HEK293 (cell line): Measurements from ENCODE around the gene SMIM1.
A peak's percentile ranks its signal among the peaks of the same experiment; 100 is the strongest.

ENCODE experiments used
- BCL11B ChIP-seq: fragments of 450-650 bp; formaldehyde crosslinking; IDR thresholded peaks from 2 replicates; pipeline ENCODE4 v1.5.1; 2016; ENCODE audit warnings: low read depth, missing biosample characterization, missing genetic modification characterization
- EGR2 ChIP-seq: fragments of 450-650 bp; formaldehyde crosslinking; IDR thresholded peaks from 2 replicates; pipeline ENCODE4 v1.5.1; 2016; ENCODE audit warnings: low read depth, missing biosample characterization, missing genetic modification characterization
- GLI2 ChIP-seq: fragments of 450-650 bp; formaldehyde crosslinking; IDR thresholded peaks from 2 replicates; pipeline ENCODE4; 2017; ENCODE audit warnings: missing biosample characterization, missing genetic modification characterization, low read depth, borderline replicate concordance
- GLI4 ChIP-seq: fragments of 450-650 bp; formaldehyde crosslinking; IDR thresholded peaks from 2 replicates; pipeline ENCODE4 v1.5.1; 2016; ENCODE audit warnings: missing biosample characterization, missing genetic modification characterization
- KLF1 ChIP-seq: fragments of 450-650 bp; formaldehyde crosslinking; IDR thresholded peaks from 2 replicates; pipeline ENCODE4 v1.5.1; 2016; ENCODE audit warnings: missing biosample characterization, missing genetic modification characterization
- KLF10 ChIP-seq: fragments of 450-650 bp; IDR thresholded peaks from 2 replicates; pipeline ENCODE4 v1.5.1; 2018; ENCODE audit warnings: missing biosample characterization, mild to moderate bottlenecking, missing genetic modification characterization
- KLF16 ChIP-seq: fragments of 450-650 bp; formaldehyde crosslinking; IDR thresholded peaks from 2 replicates; pipeline ENCODE4 v1.5.1; 2017; ENCODE audit warnings: missing biosample characterization, missing genetic modification characterization
- KLF9 ChIP-seq: fragments of 450-650 bp; formaldehyde crosslinking; IDR thresholded peaks from 2 replicates; pipeline ENCODE4 v1.5.1; 2016; ENCODE audit warnings: missing biosample characterization, missing genetic modification characterization, low read depth
- MZF1 ChIP-seq: fragments of 450-650 bp; formaldehyde crosslinking; IDR thresholded peaks from 2 replicates; pipeline ENCODE4 v1.5.1; 2017; ENCODE audit warnings: missing biosample characterization, missing genetic modification characterization, borderline replicate concordance
- OVOL3 ChIP-seq: fragments of 450-650 bp; formaldehyde crosslinking; IDR thresholded peaks from 2 replicates; pipeline ENCODE4 v1.5.1; 2016; ENCODE audit warnings: missing biosample characterization, missing genetic modification characterization
- ZBTB20 ChIP-seq: fragments of 450-650 bp; formaldehyde crosslinking; IDR thresholded peaks from 2 replicates; pipeline ENCODE4 v1.5.1; 2016; ENCODE audit warnings: missing biosample characterization, missing genetic modification characterization
- ZBTB48 ChIP-seq: fragments of 450-650 bp; formaldehyde crosslinking; IDR thresholded peaks from 2 replicates; pipeline ENCODE4 v1.5.1; 2016; ENCODE audit warnings: missing biosample characterization, missing genetic modification characterization
- ZBTB7A ChIP-seq: fragments of 450-650 bp; formaldehyde crosslinking; IDR thresholded peaks from 2 replicates; pipeline ENCODE4 v1.5.1; 2016; ENCODE audit warnings: low read depth, missing biosample characterization, missing genetic modification characterization
- ZBTB8A ChIP-seq: fragments of 450-650 bp; formaldehyde crosslinking; IDR thresholded peaks from 2 replicates; pipeline ENCODE4 v1.5.1; 2016; ENCODE audit warnings: missing biosample characterization, missing genetic modification characterization
- ZFHX2 ChIP-seq: fragments of 450-650 bp; formaldehyde crosslinking; conservative IDR thresholded peaks from 2 replicates; pipeline ENCODE4 v1.5.1; 2016; ENCODE audit warnings: missing biosample characterization, missing genetic modification characterization
- ZFP3 ChIP-seq: fragments of 450-650 bp; formaldehyde crosslinking; IDR thresholded peaks from 2 replicates; pipeline ENCODE4 v1.5.1; 2016; ENCODE audit warnings: low read depth, missing biosample characterization, missing genetic modification characterization
- ZNF114 ChIP-seq: fragments of 450-650 bp; formaldehyde crosslinking; IDR thresholded peaks from 2 replicates; pipeline ENCODE4 v1.5.0; 2017; ENCODE audit warnings: missing biosample characterization, missing genetic modification characterization
- ZNF121 ChIP-seq: fragments of 450-650 bp; formaldehyde crosslinking; IDR thresholded peaks from 2 replicates; pipeline ENCODE4 v1.5.1; 2016; ENCODE audit warnings: missing biosample characterization, missing genetic modification characterization
- ZNF239 ChIP-seq: fragments of 450-650 bp; formaldehyde crosslinking; IDR thresholded peaks from 2 replicates; pipeline ENCODE4 v1.5.1; 2016; ENCODE audit warnings: missing biosample characterization, missing genetic modification characterization
- ZNF248 ChIP-seq: fragments of 450-650 bp; formaldehyde crosslinking; IDR thresholded peaks from 2 replicates; pipeline ENCODE4 v1.5.1; 2017; ENCODE audit warnings: missing biosample characterization, missing genetic modification characterization
- ZNF292 ChIP-seq: fragments of 450-650 bp; formaldehyde crosslinking; IDR thresholded peaks from 2 replicates; pipeline ENCODE4 v1.5.1; 2016; ENCODE audit warnings: low read depth, missing biosample characterization, missing genetic modification characterization, borderline replicate concordance
- ZNF341 ChIP-seq: fragments of 450-650 bp; formaldehyde crosslinking; IDR thresholded peaks from 2 replicates; pipeline ENCODE4; 2016; ENCODE audit warnings: low read depth, missing biosample characterization, missing genetic modification characterization
- ZNF366 ChIP-seq: fragments of 450-650 bp; formaldehyde crosslinking; conservative IDR thresholded peaks from 2 replicates; pipeline ENCODE4 v1.5.1; 2016; ENCODE audit warnings: missing biosample characterization, missing genetic modification characterization
- ZNF37A ChIP-seq: fragments of 450-650 bp; IDR thresholded peaks from 2 replicates; pipeline ENCODE4 v1.5.1; 2018; ENCODE audit warnings: missing biosample characterization, missing genetic modification characterization
- ZNF529 ChIP-seq: fragments of 450-650 bp; formaldehyde crosslinking; IDR thresholded peaks from 2 replicates; pipeline ENCODE4 v1.5.1; 2017; ENCODE audit warnings: missing genetic modification characterization, missing biosample characterization; ENCODE audit not compliant: insufficient replicate concordance
- ZNF530 ChIP-seq: fragments of 450-650 bp; formaldehyde crosslinking; IDR thresholded peaks from 2 replicates; pipeline ENCODE4 v1.5.1; 2016; ENCODE audit warnings: low read depth, missing biosample characterization, missing genetic modification characterization
- ZNF596 ChIP-seq: fragments of 450-650 bp; IDR thresholded peaks from 2 replicates; pipeline ENCODE4 v1.5.0; 2018; ENCODE audit warnings: missing biosample characterization, mild to moderate bottlenecking, missing genetic modification characterization, moderate library complexity
- ZNF600 ChIP-seq: fragments of 450-650 bp; formaldehyde crosslinking; IDR thresholded peaks from 2 replicates; pipeline ENCODE4 v1.5.1; 2016; ENCODE audit warnings: missing biosample characterization, missing genetic modification characterization
- ZNF76 ChIP-seq: fragments of 450-650 bp; formaldehyde crosslinking; IDR thresholded peaks from 2 replicates; pipeline ENCODE4; 2016; ENCODE audit warnings: low read depth, missing biosample characterization, missing genetic modification characterization, borderline replicate concordance
- ZXDB ChIP-seq: fragments of 450-650 bp; formaldehyde crosslinking; IDR thresholded peaks from 2 replicates; pipeline ENCODE4 v1.5.1; 2016; ENCODE audit warnings: missing biosample characterization, missing genetic modification characterization
- TF ChIP-seq, protein P1 (sequence below): fragments of 450-650 bp; formaldehyde crosslinking; IDR thresholded peaks from 2 replicates; pipeline ENCODE4 v1.5.1; 2016; ENCODE audit warnings: missing biosample characterization, missing genetic modification characterization
- TF ChIP-seq, protein P2 (sequence below): fragments of 450-650 bp; formaldehyde crosslinking; IDR thresholded peaks from 2 replicates; pipeline ENCODE4 v1.5.1; 2017; ENCODE audit warnings: missing biosample characterization, missing genetic modification characterization
- TF ChIP-seq, protein P3 (sequence below): fragments of 450-650 bp; formaldehyde crosslinking; IDR thresholded peaks from 2 replicates; pipeline ENCODE4 v1.5.1; 2016; ENCODE audit warnings: missing biosample characterization, missing genetic modification characterization
- TF ChIP-seq, protein P4 (sequence below): fragments of 450-650 bp; formaldehyde crosslinking; optimal IDR thresholded peaks from 2 replicates; pipeline ENCODE3; 2016; ENCODE audit warnings: missing biosample characterization, mild to moderate bottlenecking, missing genetic modification characterization
- TF ChIP-seq, protein P5 (sequence below): fragments of 450-650 bp; formaldehyde crosslinking; IDR thresholded peaks from 2 replicates; pipeline ENCODE4 v1.5.1; 2016; ENCODE audit warnings: missing biosample characterization, missing genetic modification characterization

The SMIM1 gene

GRCh38 chr1:3772027-3772714 lies 378 bp upstream of the SMIM1 start (continued):
- no peak for TF ChIP-seq KLF16 (tag by site-specific recombination)
- peak; percentile 82 for TF ChIP-seq KLF9 (tag by site-specific recombination)
- TF ChIP-seq OVOL3 = no peak
- TF ChIP-seq GLI2 (tag by site-specific recombination) = no peak
- no peak for TF ChIP-seq MZF1 (tag by site-specific recombination)
- peak; percentile 79 for TF ChIP-seq ZBTB48 (tag by site-specific recombination)
- TF ChIP-seq, protein P1, sequence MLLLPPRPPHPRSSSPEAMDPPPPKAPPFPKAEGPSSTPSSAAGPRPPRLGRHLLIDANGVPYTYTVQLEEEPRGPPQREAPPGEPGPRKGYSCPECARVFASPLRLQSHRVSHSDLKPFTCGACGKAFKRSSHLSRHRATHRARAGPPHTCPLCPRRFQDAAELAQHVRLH (tag by site-specific recombination) = no peak
- TF ChIP-seq ZNF114 = no peak
- no peak for TF ChIP-seq ZNF248 (tag by site-specific recombination)
- TF ChIP-seq ZBTB8A (tag by site-specific recombination) = peak; percentile 55; the same call in 1 of the 2 replicates
- TF ChIP-seq ZNF292 (tag by site-specific recombination) = no peak
- no peak for TF ChIP-seq ZNF596 (tag by site-specific recombination)
- peak; percentile 100 for TF ChIP-seq ZBTB20 (tag by site-specific recombination)
- TF ChIP-seq ZNF530 (tag by site-specific recombination) = no peak
- TF ChIP-seq EGR2 = peak; percentile 63
- peak; percentile 42; the same call in 1 of the 2 replicates for TF ChIP-seq ZNF76 (tag by site-specific recombination)
- TF ChIP-seq GLI4 (tag by site-specific recombination) = no peak
- TF ChIP-seq ZBTB7A (tag by site-specific recombination) = 0 out of 2 replicates have a peak, but pooled peaks have one; percentile 29
- TF ChIP-seq ZNF121 (tag by site-specific recombination) = no peak
- TF ChIP-seq, protein P2, sequence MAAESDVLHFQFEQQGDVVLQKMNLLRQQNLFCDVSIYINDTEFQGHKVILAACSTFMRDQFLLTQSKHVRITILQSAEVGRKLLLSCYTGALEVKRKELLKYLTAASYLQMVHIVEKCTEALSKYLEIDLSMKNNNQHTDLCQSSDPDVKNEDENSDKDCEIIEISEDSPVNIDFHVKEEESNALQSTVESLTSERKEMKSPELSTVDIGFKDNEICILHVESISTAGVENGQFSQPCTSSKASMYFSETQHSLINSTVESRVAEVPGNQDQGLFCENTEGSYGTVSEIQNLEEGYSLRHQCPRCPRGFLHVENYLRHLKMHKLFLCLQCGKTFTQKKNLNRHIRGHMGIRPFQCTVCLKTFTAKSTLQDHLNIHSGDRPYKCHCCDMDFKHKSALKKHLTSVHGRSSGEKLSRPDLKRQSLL (tag by site-specific recombination) = 0 out of 2 replicates have a peak, but pooled peaks have one; percentile 48
- no peak for TF ChIP-seq ZNF341
- TF ChIP-seq, protein P3, sequence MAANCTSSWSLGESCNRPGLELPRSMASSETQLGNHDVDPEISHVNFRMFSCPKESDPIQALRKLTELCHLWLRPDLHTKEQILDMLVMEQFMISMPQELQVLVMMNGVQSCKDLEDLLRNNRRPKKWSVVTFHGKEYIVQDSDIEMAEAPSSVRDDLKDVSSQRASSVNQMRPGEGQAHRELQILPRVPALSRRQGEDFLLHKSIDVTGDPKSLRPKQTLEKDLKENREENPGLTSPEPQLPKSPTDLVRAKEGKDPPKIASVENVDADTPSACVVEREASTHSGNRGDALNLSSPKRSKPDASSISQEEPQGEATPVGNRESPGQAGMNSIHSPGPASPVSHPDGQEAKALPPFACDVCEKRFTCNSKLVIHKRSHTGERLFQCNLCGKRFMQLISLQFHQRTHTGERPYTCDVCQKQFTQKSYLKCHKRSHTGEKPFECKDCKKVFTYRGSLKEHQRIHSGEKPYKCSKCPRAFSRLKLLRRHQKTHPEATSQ = no peak
- no peak for TF ChIP-seq ZNF239 (tag by site-specific recombination)
- TF ChIP-seq, protein P4, sequence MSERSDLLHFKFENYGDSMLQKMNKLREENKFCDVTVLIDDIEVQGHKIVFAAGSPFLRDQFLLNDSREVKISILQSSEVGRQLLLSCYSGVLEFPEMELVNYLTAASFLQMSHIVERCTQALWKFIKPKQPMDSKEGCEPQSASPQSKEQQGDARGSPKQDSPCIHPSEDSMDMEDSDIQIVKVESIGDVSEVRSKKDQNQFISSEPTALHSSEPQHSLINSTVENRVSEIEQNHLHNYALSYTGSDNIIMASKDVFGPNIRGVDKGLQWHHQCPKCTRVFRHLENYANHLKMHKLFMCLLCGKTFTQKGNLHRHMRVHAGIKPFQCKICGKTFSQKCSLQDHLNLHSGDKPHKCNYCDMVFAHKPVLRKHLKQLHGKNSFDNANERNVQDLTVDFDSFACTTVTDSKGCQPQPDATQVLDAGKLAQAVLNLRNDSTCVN (tag by site-specific recombination) = peak; percentile 47
- TF ChIP-seq KLF1 (tag by site-specific recombination) = peak; percentile 53; the same call in 1 of the 2 replicates
- TF ChIP-seq BCL11B = no peak
- no peak for TF ChIP-seq ZNF600
- TF ChIP-seq ZNF366 = no peak
- TF ChIP-seq ZXDB (tag by site-specific recombination) = peak; percentile 60; the same call in 1 of the 2 replicates
- TF ChIP-seq, protein P5, sequence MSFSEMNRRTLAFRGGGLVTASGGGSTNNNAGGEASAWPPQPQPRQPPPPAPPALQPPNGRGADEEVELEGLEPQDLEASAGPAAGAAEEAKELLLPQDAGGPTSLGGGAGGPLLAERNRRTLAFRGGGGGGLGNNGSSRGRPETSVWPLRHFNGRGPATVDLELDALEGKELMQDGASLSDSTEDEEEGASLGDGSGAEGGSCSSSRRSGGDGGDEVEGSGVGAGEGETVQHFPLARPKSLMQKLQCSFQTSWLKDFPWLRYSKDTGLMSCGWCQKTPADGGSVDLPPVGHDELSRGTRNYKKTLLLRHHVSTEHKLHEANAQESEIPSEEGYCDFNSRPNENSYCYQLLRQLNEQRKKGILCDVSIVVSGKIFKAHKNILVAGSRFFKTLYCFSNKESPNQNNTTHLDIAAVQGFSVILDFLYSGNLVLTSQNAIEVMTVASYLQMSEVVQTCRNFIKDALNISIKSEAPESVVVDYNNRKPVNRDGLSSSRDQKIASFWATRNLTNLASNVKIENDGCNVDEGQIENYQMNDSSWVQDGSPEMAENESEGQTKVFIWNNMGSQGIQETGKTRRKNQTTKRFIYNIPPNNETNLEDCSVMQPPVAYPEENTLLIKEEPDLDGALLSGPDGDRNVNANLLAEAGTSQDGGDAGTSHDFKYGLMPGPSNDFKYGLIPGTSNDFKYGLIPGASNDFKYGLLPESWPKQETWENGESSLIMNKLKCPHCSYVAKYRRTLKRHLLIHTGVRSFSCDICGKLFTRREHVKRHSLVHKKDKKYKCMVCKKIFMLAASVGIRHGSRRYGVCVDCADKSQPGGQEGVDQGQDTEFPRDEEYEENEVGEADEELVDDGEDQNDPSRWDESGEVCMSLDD (tag by site-specific recombination) = peak; percentile 50; the same call in 1 of the 2 replicates
- peak; percentile 27; the same call in 1 of the 2 replicates for TF ChIP-seq KLF10 (tag by site-specific recombination)
- no peak for TF ChIP-seq ZNF37A (tag by site-specific recombination)
- no peak for TF ChIP-seq ZNF529 (tag by site-specific recombination)
- peak; percentile 89 for TF ChIP-seq ZFHX2
- TF ChIP-seq ZFP3 (tag by site-specific recombination) = no peak
